RWPE2 (cell line): Measurements from ENCODE around the gene GINS2.

Experiments
- ATAC-seq: fragments of 200-7000 bp; cut with Tn5 transposase; 3 replicates; pipeline ENCODE4 v1.9.1; 2021; ENCODE audit warnings: low read depth
- DNase-seq: peaks from one replicate; pipeline ENCODE4 v3.0.0-alpha.2; 2020; ENCODE audit warnings: low spot score
- H3K27ac ChIP-seq: fragments of 450-650 bp; 2 replicates; pipeline ENCODE4 v1.5.1; 2017; ENCODE audit warnings: mild to moderate bottlenecking; ENCODE audit not compliant: poor library complexity, severe bottlenecking
- H3K27me3 ChIP-seq: fragments of 250-450 bp; sonication (Bioruptor Pico); 2 replicates; pipeline ENCODE4 v1.5.1; 2021; ENCODE audit warnings: mild to moderate bottlenecking, moderate library complexity; ENCODE audit not compliant: insufficient read depth, poor library complexity, severe bottlenecking
- H3K36me3 ChIP-seq: fragments of 250-450 bp; sonication (Bioruptor Pico); 2 replicates; pipeline ENCODE4 v1.5.1; 2020; ENCODE audit warnings: low read depth, mild to moderate bottlenecking, moderate library complexity
- H3K4me1 ChIP-seq: fragments of 250-450 bp; sonication (Bioruptor Pico); 2 replicates; pipeline ENCODE4 v1.5.1; 2021; ENCODE audit warnings: mild to moderate bottlenecking, moderate library complexity; ENCODE audit not compliant: insufficient read depth, poor library complexity, severe bottlenecking
- H3K4me3 ChIP-seq: fragments of 250-450 bp; sonication (Bioruptor Pico); 2 replicates; pipeline ENCODE4 v1.5.1; 2021; ENCODE audit warnings: mild to moderate bottlenecking, moderate library complexity; ENCODE audit not compliant: severe bottlenecking
- H3K9me3 ChIP-seq: fragments of 250-450 bp; sonication (Bioruptor Pico); 2 replicates; pipeline ENCODE4 v1.5.1; 2021; ENCODE audit warnings: mild to moderate bottlenecking, moderate library complexity; ENCODE audit not compliant: severe bottlenecking
- TF ChIP-seq, protein P1 (sequence below): fragments of 450-650 bp; IDR thresholded peaks from one replicate; pipeline ENCODE4 v1.5.1; 2017; ENCODE audit warnings: mild to moderate bottlenecking, moderate library complexity; ENCODE audit not compliant: poor library complexity, severe bottlenecking

GINS2 gene

GRCh38 chr16:85661740-85662481 lies 26.8 kb downstream of the GINS2 start:
- no peak overlapping the region for H3K4me3 ChIP-seq
- TF ChIP-seq, protein P1, sequence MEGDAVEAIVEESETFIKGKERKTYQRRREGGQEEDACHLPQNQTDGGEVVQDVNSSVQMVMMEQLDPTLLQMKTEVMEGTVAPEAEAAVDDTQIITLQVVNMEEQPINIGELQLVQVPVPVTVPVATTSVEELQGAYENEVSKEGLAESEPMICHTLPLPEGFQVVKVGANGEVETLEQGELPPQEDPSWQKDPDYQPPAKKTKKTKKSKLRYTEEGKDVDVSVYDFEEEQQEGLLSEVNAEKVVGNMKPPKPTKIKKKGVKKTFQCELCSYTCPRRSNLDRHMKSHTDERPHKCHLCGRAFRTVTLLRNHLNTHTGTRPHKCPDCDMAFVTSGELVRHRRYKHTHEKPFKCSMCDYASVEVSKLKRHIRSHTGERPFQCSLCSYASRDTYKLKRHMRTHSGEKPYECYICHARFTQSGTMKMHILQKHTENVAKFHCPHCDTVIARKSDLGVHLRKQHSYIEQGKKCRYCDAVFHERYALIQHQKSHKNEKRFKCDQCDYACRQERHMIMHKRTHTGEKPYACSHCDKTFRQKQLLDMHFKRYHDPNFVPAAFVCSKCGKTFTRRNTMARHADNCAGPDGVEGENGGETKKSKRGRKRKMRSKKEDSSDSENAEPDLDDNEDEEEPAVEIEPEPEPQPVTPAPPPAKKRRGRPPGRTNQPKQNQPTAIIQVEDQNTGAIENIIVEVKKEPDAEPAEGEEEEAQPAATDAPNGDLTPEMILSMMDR = no peak
- H3K27ac ChIP-seq = no peak overlapping the region

GRCh38 chr16:85660843-85661739 lies 27.7 kb downstream of the GINS2 start:
- Histone ChIP-seq H3K36me3 (peaks cover 92% of the 10 kb centered on the region), H3K27me3 (no peaks in the 10 kb centered on the region), H3K9me3 (no peaks in the 10 kb centered on the region), H3K4me1 (no peaks in the 10 kb centered on the region), H3K4me3 (no peak overlapping the region), H3K27ac (no peak overlapping the region)
- ATAC-seq (no peak; the same call in 2 of the 3 replicates), DNase-seq (peak; percentile 68)
- TF ChIP-seq, protein P1 = no peak

More at GRCh38 chr16:85661740-85662481, 26.8 kb downstream of the GINS2 start:
- DNase-seq = peak; percentile 49
- no peaks in the 10 kb centered on the region for H3K27me3 ChIP-seq
- no peaks in the 10 kb centered on the region for H3K4me1 ChIP-seq
- H3K9me3 ChIP-seq = no peaks in the 10 kb centered on the region
- peaks cover 92% of the 10 kb centered on the region for H3K36me3 ChIP-seq
- ATAC-seq = no peak

DNA sequence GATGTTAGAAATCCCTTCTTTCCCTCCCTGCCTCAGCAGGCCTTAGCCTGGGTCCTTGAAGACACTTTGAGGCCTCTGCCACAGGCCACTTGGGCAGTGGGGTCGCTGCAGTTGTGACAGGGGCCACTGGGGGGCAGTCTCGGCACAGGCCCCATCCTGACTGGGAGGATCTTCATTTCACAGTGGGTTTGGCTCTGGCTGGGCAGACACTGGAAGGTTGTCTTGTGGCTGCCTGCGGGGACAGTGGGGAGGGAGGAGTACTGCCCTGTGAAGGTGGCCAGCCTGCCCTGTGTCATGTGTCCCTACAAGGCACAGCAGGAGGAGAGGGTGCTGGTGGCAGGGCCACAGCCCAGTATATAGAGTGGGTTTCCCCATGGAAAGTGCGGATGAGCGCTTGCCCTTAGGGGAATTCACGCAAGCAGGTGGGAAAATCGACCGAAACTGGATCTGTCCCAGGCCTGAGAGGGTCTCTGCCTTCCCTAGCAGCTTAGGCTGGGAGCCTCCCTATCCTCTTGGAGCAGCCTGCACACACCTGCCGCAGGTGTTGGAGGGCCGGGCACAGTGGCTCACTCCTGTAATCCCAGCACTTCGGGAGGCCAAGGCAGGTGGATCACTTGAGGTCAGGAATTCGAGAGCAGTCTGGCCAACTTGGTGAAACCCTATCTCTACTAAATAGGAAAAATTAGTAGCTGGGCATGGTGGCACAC lies 28.8 kb downstream of the GINS2 start:
- H3K27ac ChIP-seq = no peak overlapping the region
- no peak overlapping the region for H3K4me3 ChIP-seq
- no peaks in the 10 kb centered on the region for H3K9me3 ChIP-seq
- ATAC-seq (peak; percentile 44; the same call in 2 of the 3 replicates), DNase-seq (no peak)
- H3K36me3 ChIP-seq = peaks cover 90% of the 10 kb centered on the region
- H3K4me1 ChIP-seq = no peaks in the 10 kb centered on the region
- TF ChIP-seq, protein P1 = peak; percentile 83
- H3K27me3 ChIP-seq = no peaks in the 10 kb centered on the region

DNA sequence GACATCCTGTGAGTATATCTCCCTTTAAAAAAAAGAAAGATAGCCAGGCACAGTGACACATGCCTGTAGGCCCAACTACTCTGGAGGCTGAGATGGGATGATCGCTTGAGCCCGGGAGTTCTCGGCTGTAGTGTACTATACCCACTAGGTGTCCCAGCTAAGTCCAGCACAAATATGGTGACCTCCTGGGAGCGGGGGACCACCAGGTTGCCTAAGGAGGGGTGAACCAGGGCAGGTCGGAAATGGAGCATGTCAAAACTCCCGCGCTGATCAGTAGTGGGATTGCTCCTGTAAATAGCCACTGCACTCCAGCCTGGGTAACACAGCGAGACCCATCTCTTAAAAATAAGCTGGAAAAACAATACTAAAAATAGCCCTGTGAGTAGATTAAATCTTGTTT lies 29.4 kb downstream of the GINS2 start:
- H3K4me3 ChIP-seq = no peak overlapping the region
- H3K27ac ChIP-seq = no peak overlapping the region
- no peaks in the 10 kb centered on the region for H3K27me3 ChIP-seq
- no peaks in the 10 kb centered on the region for H3K9me3 ChIP-seq
- ATAC-seq (no peak), DNase-seq (no peak)
- peaks cover 87% of the 10 kb centered on the region for H3K36me3 ChIP-seq
- TF ChIP-seq, protein P1 = no peak
- no peaks in the 10 kb centered on the region for H3K4me1 ChIP-seq
